Caco-2 (cell line): ENCODE results near the gene ETFA. TPM values are rescaled to one million over a fixed set of nuclear protein-coding genes. Genes with fewer than 3 reads are reported as not detected.

Source experiments
- BruUV-seq: library from RNA; stranded (reverse); fragments of 400-500 nt; replicated peaks from 2 replicates; lab custom pipeline; 2021; lab: Mats Ljungman, UMichigan
- CTCF ChIA-PET: fragments of 300-600 bp; sonication (Branson Sonifier 250); formaldehyde crosslinking; loops from one replicate; lab custom pipeline; 2022; ENCODE audit warnings: antibody characterized with exemption; lab: Charles Lee
- POLR2A ChIA-PET: fragments of 300-600 bp; sonication (Branson Sonifier 250); formaldehyde crosslinking; loops from one replicate; lab custom pipeline; 2022; ENCODE audit warnings: antibody characterized with exemption; lab: Charles Lee
- DNase-seq, 2 experiments: peaks; one replicate each; pipeline versions ENCODE4 v3.0.0 to v3.0.0-alpha.2; 2020 to 2022
- H3K27me3 ChIP-seq: replicated peaks from 2 replicates; pipeline ENCODE4 v1.6.0; 2011; ENCODE audit warnings: low read length; ENCODE audit not compliant: control insufficient read depth, insufficient read depth
- H3K36me3 ChIP-seq: 2 replicates; pipeline ENCODE4 v1.5.1; 2011; ENCODE audit warnings: low read length; ENCODE audit not compliant: control insufficient read depth, insufficient read depth
- H3K4me1 ChIP-seq: fragments of 250-450 bp; sonication (Bioruptor Pico); 2 replicates; pipeline ENCODE4 v1.5.1; 2020; ENCODE audit warnings: mild to moderate bottlenecking
- H3K4me3 ChIP-seq: 2 replicates; pipeline ENCODE4 v1.5.1; 2011; ENCODE audit warnings: low read depth, mild to moderate bottlenecking, control low read depth, low read length
- H3K9me3 ChIP-seq: fragments of 250-450 bp; sonication (Bioruptor Pico); 2 replicates; pipeline ENCODE4 v1.5.1; 2020; ENCODE audit warnings: mild to moderate bottlenecking, moderate library complexity
- H3K27ac Mint-ChIP-seq: one replicate; pipeline ENCODE4 v1.8.0; 2022; ENCODE audit warnings: mixed read lengths; ENCODE audit not compliant: unreplicated experiment
- H3K27me3 Mint-ChIP-seq: one replicate; pipeline ENCODE4 v1.8.0; 2022; ENCODE audit warnings: mixed read lengths; ENCODE audit not compliant: insufficient read depth, unreplicated experiment
- H3K36me3 Mint-ChIP-seq: one replicate; pipeline ENCODE4 v1.8.0; 2022; ENCODE audit warnings: mild to moderate bottlenecking, mixed read lengths; ENCODE audit not compliant: insufficient read depth, unreplicated experiment
- H3K4me1 Mint-ChIP-seq: one replicate; pipeline ENCODE4 v1.8.0; 2022; ENCODE audit warnings: low read depth, mixed read lengths; ENCODE audit not compliant: unreplicated experiment
- H3K4me3 Mint-ChIP-seq: one replicate; pipeline ENCODE4 v1.8.0; 2022; ENCODE audit warnings: mild to moderate bottlenecking, moderate library complexity, mixed read lengths; ENCODE audit not compliant: unreplicated experiment
- H3K9me3 Mint-ChIP-seq: one replicate; pipeline ENCODE4 v1.8.0; 2022; ENCODE audit warnings: mixed read lengths; ENCODE audit not compliant: unreplicated experiment
- intact Hi-C: fragments of 100-400 bp; cut with micrococcal nuclease; formaldehyde crosslinking; loops from one replicate; pipeline ENCODE4 v1.10.0; 2022; ENCODE audit not compliant: unreplicated experiment
- total RNA-seq: library from RNA; stranded (reverse); gene quantifications from 2 replicates; pipeline ENCODE4 v1.2.3, GENCODE V29; 2022
- TF ChIP-seq, protein P1 (sequence below), 2 experiments: fragments of 200-600 bp in 1 of 2; IDR thresholded peaks; 1 replicate in 1 of 2; 2 replicates in 1 of 2; pipeline versions ENCODE4 v1.5.1 to v1.8.0; 2011 to 2022; ENCODE audit warnings: antibody characterized with exemption in 1 of 2, control low read depth in 1 of 2, inconsistent platforms in 1 of 2, low read depth in 1 of 2, low read length in 1 of 2, mild to moderate bottlenecking in 1 of 2, moderate library complexity in 1 of 2; ENCODE audit not compliant: insufficient read depth in 1 of 2, severe bottlenecking in 1 of 2, unreplicated experiment in 1 of 2

ETFA gene
- total RNA-seq, 1 experiment from 2014 or later: 260 TPM

DNA sequence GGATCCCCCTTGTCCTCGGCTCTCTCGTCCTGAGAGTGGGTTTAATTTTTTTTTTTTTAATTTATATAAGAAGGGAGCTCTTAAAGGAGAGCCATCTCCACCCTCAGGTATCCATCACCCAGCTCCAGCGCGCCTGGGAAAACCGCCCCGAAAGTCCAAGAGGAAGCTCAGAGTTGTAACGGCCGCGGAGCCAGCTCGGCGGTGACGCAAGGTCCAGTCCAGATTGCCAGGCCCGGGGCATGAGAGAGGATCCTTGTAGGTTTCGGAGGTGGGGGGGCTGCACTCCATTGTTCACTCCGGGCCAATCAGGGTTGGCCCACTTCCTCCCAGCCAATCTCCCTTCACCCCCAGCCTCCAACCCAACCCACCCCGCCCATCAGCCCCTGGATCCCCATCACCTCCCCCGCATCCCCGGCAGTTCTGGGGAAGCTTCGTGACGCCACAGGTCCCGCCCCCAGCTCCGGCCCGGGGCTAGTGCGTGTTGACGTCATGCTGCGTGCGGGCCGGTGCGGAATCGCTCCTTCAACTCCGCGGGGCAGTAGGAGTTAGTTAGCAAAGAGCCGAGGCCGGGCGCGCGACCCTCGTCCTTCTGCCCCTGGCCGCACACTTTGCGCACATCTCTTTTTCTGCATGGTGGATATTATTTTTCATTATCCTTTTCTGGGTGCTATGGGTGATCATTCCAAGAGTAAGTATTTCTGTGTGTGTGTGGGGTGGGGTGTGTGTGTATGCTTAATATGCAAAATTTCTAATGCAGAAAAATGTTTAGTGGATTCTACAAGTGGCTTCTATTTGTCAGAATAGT, 25.2 kb upstream of the ETFA start, which contains the start of gene ISL2:
ISL2 (plus strand) TSS at position 520 of the 805 bp plus-strand sequence; CDS start at position 631, 111 bp downstream.
- Mint-ChIP-seq H3K27ac (peak within 1 kb of the TSS; percentile 89), H3K4me3 (peak within 1 kb of the TSS; percentile 90), H3K36me3 (peaks cover 46% of the 10 kb centered on the region), H3K4me1 (peaks cover 18% of the 10 kb centered on the region), H3K27me3 (no peaks in the 10 kb centered on the region), H3K9me3 (no peaks in the 10 kb centered on the region)
- Histone ChIP-seq H3K4me1 (peaks cover 27% of the 10 kb centered on the region), H3K4me3 (peak within 1 kb of the TSS; percentile 82), H3K9me3 (no peaks in the 10 kb centered on the region), H3K27me3 (no peaks in the 10 kb centered on the region), H3K36me3 (no peaks in the 10 kb centered on the region)
- TF ChIP-seq, protein P1, sequence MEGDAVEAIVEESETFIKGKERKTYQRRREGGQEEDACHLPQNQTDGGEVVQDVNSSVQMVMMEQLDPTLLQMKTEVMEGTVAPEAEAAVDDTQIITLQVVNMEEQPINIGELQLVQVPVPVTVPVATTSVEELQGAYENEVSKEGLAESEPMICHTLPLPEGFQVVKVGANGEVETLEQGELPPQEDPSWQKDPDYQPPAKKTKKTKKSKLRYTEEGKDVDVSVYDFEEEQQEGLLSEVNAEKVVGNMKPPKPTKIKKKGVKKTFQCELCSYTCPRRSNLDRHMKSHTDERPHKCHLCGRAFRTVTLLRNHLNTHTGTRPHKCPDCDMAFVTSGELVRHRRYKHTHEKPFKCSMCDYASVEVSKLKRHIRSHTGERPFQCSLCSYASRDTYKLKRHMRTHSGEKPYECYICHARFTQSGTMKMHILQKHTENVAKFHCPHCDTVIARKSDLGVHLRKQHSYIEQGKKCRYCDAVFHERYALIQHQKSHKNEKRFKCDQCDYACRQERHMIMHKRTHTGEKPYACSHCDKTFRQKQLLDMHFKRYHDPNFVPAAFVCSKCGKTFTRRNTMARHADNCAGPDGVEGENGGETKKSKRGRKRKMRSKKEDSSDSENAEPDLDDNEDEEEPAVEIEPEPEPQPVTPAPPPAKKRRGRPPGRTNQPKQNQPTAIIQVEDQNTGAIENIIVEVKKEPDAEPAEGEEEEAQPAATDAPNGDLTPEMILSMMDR (IDR thresholded peaks at IDR 0.05; ENCODE audit: insufficient read depth in 1 of 2, low read depth in 1 of 2, low read length in 1 of 2, severe bottlenecking in 1 of 2, unreplicated experiment in 1 of 2): no peak
- ChIA-PET POLR2A (interaction anchor here (0.6 to 2.0 kb wide), 17 partner anchors 9 to 884 kb away, joined by 3 to 29 read pairs (median 5); partner anchors contain the start of genes ETFA and SCAPER), CTCF (interaction anchor here (0.5 to 1.1 kb wide), 9 partner anchors 9 to 1163 kb away, joined by 3 to 7 read pairs (median 4); partner anchors contain the start of gene ETFA)
- intact Hi-C loops: loop anchor here (2.0 kb wide), 3 partner anchors 26 to 530 kb away; partner anchors contain the start of gene ETFA
- peak; percentile 97 for DNase-seq
- BruUV-seq: no TSS peak

DNA sequence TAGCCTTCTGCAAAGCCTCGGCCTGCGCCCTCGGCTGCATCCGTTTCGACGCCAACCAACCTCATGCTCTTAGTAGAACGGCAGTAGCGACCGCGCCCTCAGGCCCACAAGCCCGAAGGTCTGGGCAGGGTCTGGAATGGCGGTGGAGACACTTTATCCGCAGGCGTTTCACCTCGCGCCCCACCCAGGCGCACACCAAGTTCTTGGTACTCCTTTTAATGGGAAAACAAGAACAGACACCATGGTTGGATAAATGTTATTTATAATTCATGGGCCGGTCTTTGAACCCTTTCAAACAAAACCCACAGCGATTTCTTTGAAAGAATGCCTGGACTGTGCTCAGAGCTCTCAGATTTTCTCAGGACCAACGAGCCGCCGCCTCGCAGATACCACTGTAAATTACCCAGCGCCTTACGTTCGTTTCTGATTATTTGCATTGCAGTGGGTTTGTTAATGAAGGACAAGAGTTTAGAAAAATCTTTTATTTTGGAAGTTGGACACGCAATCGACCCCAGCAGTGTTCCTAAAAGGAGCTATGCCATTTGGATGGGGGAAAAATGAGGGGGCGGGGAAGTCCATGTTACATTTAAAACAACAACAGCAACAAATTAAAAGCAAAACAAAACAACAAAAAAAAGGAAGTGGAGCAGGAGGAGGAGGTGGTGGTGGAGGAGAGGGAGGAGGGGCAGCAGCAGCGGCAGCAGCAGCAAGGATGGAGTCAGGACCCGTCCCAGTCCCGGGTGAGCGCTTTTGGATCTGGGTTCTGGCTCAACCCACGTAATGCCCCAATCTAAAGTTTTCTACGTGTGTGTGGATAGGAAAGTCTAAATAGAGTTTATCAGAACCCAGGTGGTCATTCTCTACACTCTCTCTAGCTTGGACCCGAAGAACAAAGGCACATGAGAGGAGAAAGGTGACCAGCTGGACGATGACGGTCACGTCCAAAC, 24.3 kb upstream of the ETFA start:
- ChIA-PET POLR2A (interaction anchor here (0.6 to 2.0 kb wide), 10 partner anchors 10 to 1964 kb away, joined by 3 to 29 read pairs (median 6); partner anchors contain the start of genes ETFA and SCAPER), CTCF (interaction anchor here (0.6 to 1.1 kb wide), 4 partner anchors 10 to 88 kb away, joined by 4 to 6 read pairs (median 4); partner anchors contain the start of gene ETFA)
- Histone ChIP-seq H3K4me3 (peak overlapping the region; percentile 82), H3K9me3 (no peaks in the 10 kb centered on the region), H3K36me3 (no peaks in the 10 kb centered on the region), H3K27me3 (no peaks in the 10 kb centered on the region), H3K4me1 (peaks cover 27% of the 10 kb centered on the region)
- no peaks in the 10 kb centered on the region for H3K27me3 Mint-ChIP-seq
- TF ChIP-seq, protein P1 (IDR thresholded peaks at IDR 0.05; ENCODE audit: insufficient read depth in 1 of 2, low read depth in 1 of 2, low read length in 1 of 2, severe bottlenecking in 1 of 2, unreplicated experiment in 1 of 2): no peak
- no peaks in the 10 kb centered on the region for H3K9me3 Mint-ChIP-seq
- intact Hi-C loops: loop anchor here (2.0 kb wide), 4 partner anchors 25 to 531 kb away; partner anchors contain the start of gene ETFA
- peak overlapping the region; percentile 90 for H3K4me3 Mint-ChIP-seq
- H3K36me3 Mint-ChIP-seq: peaks cover 42% of the 10 kb centered on the region
- TSS peak; percentile 90 for BruUV-seq
- H3K27ac Mint-ChIP-seq: peak overlapping the region; percentile 89
- DNase-seq: no peak
- H3K4me1 Mint-ChIP-seq: peaks cover 18% of the 10 kb centered on the region
